ENCODE data around the gene ZDHHC14. TPM values are rescaled to one million over a fixed set of nuclear protein-coding genes. Genes with fewer than 3 reads are reported as not detected.

The ZDHHC14 gene
- total RNA-seq, 2 experiments from 2014 or later: 1.3 to 1.6 TPM

DNA sequence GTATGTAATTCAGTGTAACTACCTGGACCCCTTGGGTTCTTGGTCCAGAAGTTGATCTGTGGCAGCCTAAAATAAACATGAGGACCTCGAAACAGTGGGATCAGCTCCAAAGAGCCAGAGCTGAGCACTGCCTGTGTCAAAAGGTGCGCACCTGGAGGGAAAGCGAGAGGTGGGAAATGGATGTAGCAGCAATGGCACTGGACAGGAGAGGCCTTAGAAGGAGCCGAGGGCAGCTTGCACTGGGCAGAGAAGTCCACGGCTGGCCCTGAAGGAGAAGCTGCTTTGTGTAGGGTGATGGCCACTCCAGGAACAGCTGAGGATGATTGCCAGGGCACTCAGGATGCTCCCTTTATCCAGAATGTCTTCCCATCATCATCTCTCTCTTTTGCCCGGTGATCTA, 228.1 kb downstream of the ZDHHC14 start:
- ChIA-PET POLR2A (no interaction called here), CTCF (no interaction called here)
- H3K4me1 ChIP-seq (ENCODE audit: insufficient read depth, low read length): no peaks in the 10 kb centered on the region
- Mint-ChIP-seq H3K27ac (no peak overlapping the region), H3K4me3 (no peak overlapping the region), H3K9me3 (no peaks in the 10 kb centered on the region), H3K36me3 (ENCODE audit: low read depth) (no peaks in the 10 kb centered on the region), H3K27me3 (no peaks in the 10 kb centered on the region), H3K4me1 (ENCODE audit: low read depth) (no peaks in the 10 kb centered on the region)
- TF ChIP-seq, protein P1, sequence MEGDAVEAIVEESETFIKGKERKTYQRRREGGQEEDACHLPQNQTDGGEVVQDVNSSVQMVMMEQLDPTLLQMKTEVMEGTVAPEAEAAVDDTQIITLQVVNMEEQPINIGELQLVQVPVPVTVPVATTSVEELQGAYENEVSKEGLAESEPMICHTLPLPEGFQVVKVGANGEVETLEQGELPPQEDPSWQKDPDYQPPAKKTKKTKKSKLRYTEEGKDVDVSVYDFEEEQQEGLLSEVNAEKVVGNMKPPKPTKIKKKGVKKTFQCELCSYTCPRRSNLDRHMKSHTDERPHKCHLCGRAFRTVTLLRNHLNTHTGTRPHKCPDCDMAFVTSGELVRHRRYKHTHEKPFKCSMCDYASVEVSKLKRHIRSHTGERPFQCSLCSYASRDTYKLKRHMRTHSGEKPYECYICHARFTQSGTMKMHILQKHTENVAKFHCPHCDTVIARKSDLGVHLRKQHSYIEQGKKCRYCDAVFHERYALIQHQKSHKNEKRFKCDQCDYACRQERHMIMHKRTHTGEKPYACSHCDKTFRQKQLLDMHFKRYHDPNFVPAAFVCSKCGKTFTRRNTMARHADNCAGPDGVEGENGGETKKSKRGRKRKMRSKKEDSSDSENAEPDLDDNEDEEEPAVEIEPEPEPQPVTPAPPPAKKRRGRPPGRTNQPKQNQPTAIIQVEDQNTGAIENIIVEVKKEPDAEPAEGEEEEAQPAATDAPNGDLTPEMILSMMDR (IDR thresholded peaks at IDR 0.05): no peak
- no peak overlapping the region for H3K4me3 ChIP-seq (ENCODE audit: low read length)
- no peak overlapping the region for H3K27ac ChIP-seq (ENCODE audit: low read depth in 1 of 2, low read length in 2 of 2)
- intact Hi-C loops (cut with DNase I, micrococcal nuclease): no loop called here
- no peaks in the 10 kb centered on the region for H3K36me3 ChIP-seq (ENCODE audit: insufficient read depth, low read length)
- no peaks in the 10 kb centered on the region for H3K9me3 ChIP-seq (ENCODE audit: control insufficient read depth in 1 of 2, insufficient read depth in 1 of 2, low read length in 2 of 2)
- DNase-seq: no peak
- H3K27me3 ChIP-seq (ENCODE audit: control insufficient read depth in 1 of 2, insufficient read depth in 2 of 2, low read length in 2 of 2): no peaks in the 10 kb centered on the region
- no peak for ATAC-seq (ENCODE audit: poor library complexity)

DNA sequence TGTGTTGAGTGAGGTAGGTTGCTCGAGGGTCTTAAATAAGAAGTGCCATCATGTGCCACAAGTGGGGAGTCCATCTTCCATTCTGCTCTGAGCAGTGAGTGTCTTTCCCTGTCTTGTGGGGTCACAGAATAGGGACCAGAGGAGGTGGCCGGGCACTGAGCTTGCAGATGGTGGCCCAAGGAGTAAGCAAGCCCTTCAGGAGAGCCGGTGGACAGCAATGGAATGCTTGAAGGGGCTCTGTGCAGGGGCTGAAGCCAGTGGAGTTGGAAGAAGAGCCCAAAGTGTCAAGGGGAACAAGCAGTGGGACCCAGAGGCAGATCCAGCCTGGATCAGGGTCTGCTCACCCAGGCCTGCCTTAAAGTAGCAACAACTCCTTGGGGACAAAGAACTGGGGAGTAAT, 228.6 kb downstream of the ZDHHC14 start:
- no peaks in the 10 kb centered on the region for H3K9me3 ChIP-seq (ENCODE audit: control insufficient read depth in 1 of 2, insufficient read depth in 1 of 2, low read length in 2 of 2)
- intact Hi-C loops (cut with DNase I, micrococcal nuclease): no loop called here
- no peaks in the 10 kb centered on the region for H3K36me3 Mint-ChIP-seq (ENCODE audit: low read depth)
- H3K27ac ChIP-seq (ENCODE audit: low read depth in 1 of 2, low read length in 2 of 2): no peak overlapping the region
- H3K9me3 Mint-ChIP-seq: no peaks in the 10 kb centered on the region
- H3K4me3 ChIP-seq (ENCODE audit: low read length): no peak overlapping the region
- ChIA-PET CTCF (no interaction called here), POLR2A (no interaction called here)
- no peak overlapping the region for H3K27ac Mint-ChIP-seq
- DNase-seq (no peak), ATAC-seq (ENCODE audit: poor library complexity) (no peak)
- H3K4me1 ChIP-seq (ENCODE audit: insufficient read depth, low read length): no peaks in the 10 kb centered on the region
- H3K27me3 Mint-ChIP-seq: no peaks in the 10 kb centered on the region
- no peak overlapping the region for H3K4me3 Mint-ChIP-seq
- no peaks in the 10 kb centered on the region for H3K27me3 ChIP-seq (ENCODE audit: control insufficient read depth in 1 of 2, insufficient read depth in 2 of 2, low read length in 2 of 2)
- no peaks in the 10 kb centered on the region for H3K36me3 ChIP-seq (ENCODE audit: insufficient read depth, low read length)
- TF ChIP-seq, protein P1 (IDR thresholded peaks at IDR 0.05): no peak
- no peaks in the 10 kb centered on the region for H3K4me1 Mint-ChIP-seq (ENCODE audit: low read depth)

DNA sequence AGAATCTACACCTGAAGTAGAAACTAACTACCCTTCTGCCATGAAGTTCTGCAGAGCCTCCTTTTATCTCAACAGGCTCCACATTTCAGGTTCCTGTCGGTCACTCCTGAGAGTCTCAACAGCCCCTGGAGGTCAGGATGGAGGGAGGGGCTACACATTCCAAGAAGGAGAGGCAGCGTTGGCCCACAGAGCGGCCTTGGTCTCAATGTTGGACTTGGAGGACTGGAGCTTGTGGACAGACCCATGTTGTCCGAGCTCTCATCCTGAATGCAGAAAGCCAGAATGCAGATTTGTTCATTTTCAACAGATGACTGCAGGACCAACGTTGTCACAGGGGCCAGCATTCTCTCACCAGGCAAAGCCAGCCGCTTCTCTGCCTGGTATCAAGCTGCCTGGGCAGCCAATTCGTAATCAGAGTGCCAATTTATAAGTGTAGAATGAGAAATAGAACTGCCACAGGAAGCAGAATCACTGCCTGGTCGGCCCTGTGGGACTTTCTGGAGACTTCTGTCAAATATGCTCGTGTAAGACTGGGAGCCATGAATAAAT, 229.5 kb downstream of the ZDHHC14 start:
- Histone ChIP-seq H3K27ac (ENCODE audit: low read depth in 1 of 2, low read length in 2 of 2) (no peak overlapping the region), H3K4me1 (ENCODE audit: insufficient read depth, low read length) (no peaks in the 10 kb centered on the region), H3K27me3 (ENCODE audit: control insufficient read depth in 1 of 2, insufficient read depth in 2 of 2, low read length in 2 of 2) (no peaks in the 10 kb centered on the region), H3K9me3 (ENCODE audit: control insufficient read depth in 1 of 2, insufficient read depth in 1 of 2, low read length in 2 of 2) (no peaks in the 10 kb centered on the region), H3K36me3 (ENCODE audit: insufficient read depth, low read length) (no peaks in the 10 kb centered on the region), H3K4me3 (ENCODE audit: low read length) (no peak overlapping the region)
- no peaks in the 10 kb centered on the region for H3K36me3 Mint-ChIP-seq (ENCODE audit: low read depth)
- no peak overlapping the region for H3K4me3 Mint-ChIP-seq
- CTCF ChIA-PET: no interaction called here
- H3K27ac Mint-ChIP-seq: no peak overlapping the region
- no peak for ATAC-seq (ENCODE audit: poor library complexity)
- no peaks in the 10 kb centered on the region for H3K9me3 Mint-ChIP-seq
- POLR2A ChIA-PET: no interaction called here
- DNase-seq: no peak
- TF ChIP-seq, protein P1 (IDR thresholded peaks at IDR 0.05): no peak
- no peaks in the 10 kb centered on the region for H3K27me3 Mint-ChIP-seq
- no peaks in the 10 kb centered on the region for H3K4me1 Mint-ChIP-seq (ENCODE audit: low read depth)
- intact Hi-C loops (cut with DNase I, micrococcal nuclease): no loop called here
